ENCODE results near the gene HSP90AA1. TPM values are rescaled to one million over a fixed set of nuclear protein-coding genes. Genes with fewer than 3 reads are reported as not detected.
"Not testable (repeated sequence)": the region's sequence is repeated elsewhere in the genome, so short reads cannot be mapped to it uniquely, and the experiment has no call there.

Gene HSP90AA1
- total RNA-seq, 1 donor from 2014 or later = 280 TPM

- TF ChIP-seq CTCF (IDR thresholded peaks at IDR 0.05; ENCODE audit: insufficient read depth, low read length, severe bottlenecking) = no peak
- DNase-seq (ENCODE audit: low read depth) = no peak
- H3K27me3 ChIP-seq (ENCODE audit: control insufficient read depth, insufficient read depth, low read length) = no peaks in the 10 kb centered on the region
- no peaks in the 10 kb centered on the region for H3K36me3 ChIP-seq (ENCODE audit: control insufficient read depth, insufficient read depth, low read length)
- FAIRE-seq = no peak
- no peak overlapping the region for H3K4me3 ChIP-seq (ENCODE audit: low read depth, low read length)
These were observed 37.6 kb upstream of the HSP90AA1 start for GRCh38 chr14:102124419-102124818.

GRCh38 chr14:102121567-102121966, 34.7 kb upstream of the HSP90AA1 start:
- no peak overlapping the region for H3K4me3 ChIP-seq (ENCODE audit: low read depth, low read length)
- no peaks in the 10 kb centered on the region for H3K27me3 ChIP-seq (ENCODE audit: control insufficient read depth, insufficient read depth, low read length)
- no peak for TF ChIP-seq CTCF (IDR thresholded peaks at IDR 0.05; ENCODE audit: insufficient read depth, low read length, severe bottlenecking)
- FAIRE-seq = no peak
- H3K36me3 ChIP-seq (ENCODE audit: control insufficient read depth, insufficient read depth, low read length) = no peaks in the 10 kb centered on the region
- no peak for DNase-seq (ENCODE audit: low read depth)

DNA sequence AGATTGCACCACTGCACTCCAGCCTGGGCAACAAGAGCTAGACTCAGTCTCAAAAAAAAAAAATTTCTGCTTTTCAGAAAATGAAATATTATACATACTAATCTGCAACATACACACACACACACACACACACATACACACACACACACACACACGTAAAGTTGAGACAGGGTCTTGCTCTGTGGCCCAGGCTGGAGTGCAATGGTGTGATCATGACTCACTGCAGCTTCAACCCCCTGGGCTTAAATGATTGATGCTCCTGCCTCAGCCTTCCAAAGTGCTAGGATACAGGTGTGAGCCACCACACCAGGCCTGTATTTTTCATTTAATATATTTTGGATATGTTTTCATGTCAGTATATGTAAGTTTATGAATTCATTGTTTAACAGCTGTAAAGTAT, 34.0 kb upstream of the HSP90AA1 start:
- Histone ChIP-seq H3K27me3 (ENCODE audit: control insufficient read depth, insufficient read depth, low read length) (no peaks in the 10 kb centered on the region), H3K4me3 (ENCODE audit: low read depth, low read length) (no peak overlapping the region), H3K36me3 (ENCODE audit: control insufficient read depth, insufficient read depth, low read length) (no peaks in the 10 kb centered on the region)
- TF ChIP-seq CTCF (IDR thresholded peaks at IDR 0.05; ENCODE audit: insufficient read depth, low read length, severe bottlenecking) = no peak
- FAIRE-seq = no peak
- no peak for DNase-seq (ENCODE audit: low read depth)

GRCh38 chr14:102117852-102118251, 31.0 kb upstream of the HSP90AA1 start:
- H3K36me3 ChIP-seq (ENCODE audit: control insufficient read depth, insufficient read depth, low read length) = no peaks in the 10 kb centered on the region
- no peak for DNase-seq (ENCODE audit: low read depth)
- no peak for TF ChIP-seq CTCF (IDR thresholded peaks at IDR 0.05; ENCODE audit: insufficient read depth, low read length, severe bottlenecking)
- no peaks in the 10 kb centered on the region for H3K27me3 ChIP-seq (ENCODE audit: control insufficient read depth, insufficient read depth, low read length)
- no peak for FAIRE-seq
- no peak overlapping the region for H3K4me3 ChIP-seq (ENCODE audit: low read depth, low read length)

GRCh38 chr14:102116361-102117180, 29.7 kb upstream of the HSP90AA1 start:
- TF ChIP-seq CTCF (IDR thresholded peaks at IDR 0.05; ENCODE audit: insufficient read depth, low read length, severe bottlenecking) = no peak
- Histone ChIP-seq H3K36me3 (ENCODE audit: control insufficient read depth, insufficient read depth, low read length) (no peaks in the 10 kb centered on the region), H3K27me3 (ENCODE audit: control insufficient read depth, insufficient read depth, low read length) (no peaks in the 10 kb centered on the region), H3K4me3 (ENCODE audit: low read depth, low read length) (no peak overlapping the region)
- DNase-seq (ENCODE audit: low read depth) (no peak), FAIRE-seq (no peak)

DNA sequence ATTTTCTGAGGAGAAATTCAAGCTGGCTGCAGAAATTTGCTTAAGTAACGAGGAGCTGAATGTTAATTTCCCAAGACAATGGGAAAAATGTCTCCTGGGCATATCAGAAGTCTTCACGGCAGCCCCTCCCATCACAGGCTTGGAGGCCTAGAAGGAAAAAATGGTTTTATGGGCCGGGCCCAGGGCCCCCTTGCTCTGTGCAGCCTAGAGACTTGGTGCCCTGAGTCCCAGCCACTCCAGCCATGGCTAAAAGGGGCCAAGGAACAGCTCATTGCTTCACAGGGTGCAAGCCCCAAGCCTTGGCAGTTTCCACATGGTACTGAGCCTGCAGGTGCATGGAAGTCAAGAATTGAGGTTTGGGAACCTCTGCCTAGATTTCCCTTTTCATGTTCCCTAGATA, 24.3 kb upstream of the HSP90AA1 start:
- DNase-seq (ENCODE audit: low read depth) (no peak), FAIRE-seq (no peak)
- no peak for TF ChIP-seq CTCF (IDR thresholded peaks at IDR 0.05; ENCODE audit: insufficient read depth, low read length, severe bottlenecking)
- Histone ChIP-seq H3K4me3 (ENCODE audit: low read depth, low read length) (no peak overlapping the region), H3K27me3 (ENCODE audit: control insufficient read depth, insufficient read depth, low read length) (no peaks in the 10 kb centered on the region), H3K36me3 (ENCODE audit: control insufficient read depth, insufficient read depth, low read length) (no peaks in the 10 kb centered on the region)

- not testable (repeated sequence) for H3K36me3 ChIP-seq (ENCODE audit: control insufficient read depth, insufficient read depth, low read length); DNase-seq (ENCODE audit: low read depth); FAIRE-seq; H3K4me3 ChIP-seq (ENCODE audit: low read depth, low read length); H3K27me3 ChIP-seq (ENCODE audit: control insufficient read depth, insufficient read depth, low read length)
These were observed 22.5 kb upstream of the HSP90AA1 start for GRCh38 chr14:102109332-102109731.
